PC-3 (cell line): Measurements from ENCODE around the gene OPHN1. TPM values are rescaled to one million over a fixed set of nuclear protein-coding genes. Genes with fewer than 3 reads are reported as not detected.

ENCODE experiments used
- ATAC-seq: fragments of 200-7000 bp; cut with Tn5 transposase; 2 replicates; pipeline ENCODE4 v1.9.1; 2020; ENCODE audit warnings: mild to moderate bottlenecking, moderate library complexity
- BruUV-seq: library from RNA; stranded (reverse); fragments of 400-500 nt; replicated peaks from 2 replicates; lab custom pipeline; 2021; lab: Mats Ljungman, UMichigan
- CTCF ChIA-PET: fragments of 300-600 bp; sonication (Branson Sonifier 250); formaldehyde crosslinking; loops from one replicate; lab custom pipeline; 2022; ENCODE audit warnings: antibody characterized with exemption; lab: Charles Lee
- POLR2A ChIA-PET: fragments of 300-600 bp; sonication (Branson Sonifier 250); formaldehyde crosslinking; loops from one replicate; lab custom pipeline; 2022; ENCODE audit warnings: antibody characterized with exemption; ENCODE audit not compliant: unreplicated experiment; lab: Charles Lee
- DNase-seq: peaks from one replicate; pipeline ENCODE4 v3.0.0-alpha.2; 2015
- H2AFZ ChIP-seq: fragments of 300-600 bp; sonication (generic); 2 replicates; pipeline ENCODE4 v1.6.0; 2016; ENCODE audit warnings: antibody characterized with exemption, low read length
- H3F3A ChIP-seq: fragments of 300-600 bp; sonication (generic); one replicate; pipeline ENCODE4 v1.6.0; 2017; ENCODE audit warnings: antibody characterized with exemption, low read length, control low read depth, mild to moderate bottlenecking; ENCODE audit not compliant: unreplicated experiment
- H3K27ac ChIP-seq: fragments of 300-600 bp; sonication (generic); 2 replicates; pipeline ENCODE4 v1.5.1; 2016; ENCODE audit warnings: mild to moderate bottlenecking, low read length
- H3K27me3 ChIP-seq: fragments of 300-600 bp; sonication (generic); 2 replicates; pipeline ENCODE4 v1.6.1; 2016; ENCODE audit warnings: low read length, mixed read lengths
- H3K36me3 ChIP-seq: fragments of 300-600 bp; sonication (generic); 2 replicates; pipeline ENCODE4 v1.6.1; 2016; ENCODE audit warnings: low read depth, mixed run types, low read length, mixed read lengths
- H3K4me1 ChIP-seq: fragments of 300-600 bp; sonication (generic); 2 replicates; pipeline ENCODE4 v1.5.1; 2016; ENCODE audit warnings: low read length; ENCODE audit not compliant: insufficient read depth
- H3K4me2 ChIP-seq: fragments of 300-600 bp; sonication (generic); 2 replicates; pipeline ENCODE4 v1.6.0; 2016; ENCODE audit warnings: low read length
- H3K4me3 ChIP-seq: fragments of 300-600 bp; sonication (generic); 2 replicates; pipeline ENCODE4 v1.5.1; 2016; ENCODE audit warnings: mild to moderate bottlenecking, low read length, mixed read lengths
- H3K79me2 ChIP-seq: fragments of 300-600 bp; sonication (generic); 2 replicates; pipeline ENCODE4 v1.6.1; 2017; ENCODE audit warnings: low read length, mixed read lengths
- H3K9ac ChIP-seq: fragments of 300-600 bp; sonication (generic); 2 replicates; pipeline ENCODE4 v1.6.0; 2016; ENCODE audit warnings: mild to moderate bottlenecking, low read length
- H3K9me2 ChIP-seq: fragments of 300-600 bp; sonication (generic); replicated peaks from 2 replicates; pipeline ENCODE4 v1.6.1; 2016; ENCODE audit warnings: mixed run types, low read length, mixed read lengths
- H3K9me3 ChIP-seq: fragments of 300-600 bp; sonication (generic); 2 replicates; pipeline ENCODE4 v1.6.1; 2016; ENCODE audit warnings: low read length, mixed read lengths
- H4K20me1 ChIP-seq: fragments of 300-600 bp; sonication (generic); 2 replicates; pipeline ENCODE4 v1.6.1; 2016; ENCODE audit warnings: low read length, mixed read lengths
- CTCF ChIP-seq: fragments of 300-600 bp; sonication (generic); conservative IDR thresholded peaks from 2 replicates; pipeline ENCODE4 v1.5.1; 2017; ENCODE audit warnings: antibody characterized with exemption, low read depth, mild to moderate bottlenecking, low read length
- EZH2 ChIP-seq: fragments of 300-600 bp; sonication (generic); IDR thresholded peaks from one replicate; pipeline ENCODE4 v1.6.1; 2017; ENCODE audit warnings: antibody characterized with exemption, mild to moderate bottlenecking, low read length; ENCODE audit not compliant: unreplicated experiment
- EZH2phosphoT487 ChIP-seq: fragments of 300-600 bp; sonication (generic); IDR thresholded peaks from 2 replicates; pipeline ENCODE4 v1.6.1; 2018; ENCODE audit warnings: mild to moderate bottlenecking, antibody characterized with exemption, low read length, borderline replicate concordance
- intact Hi-C: fragments of 100-400 bp; cut with micrococcal nuclease; formaldehyde crosslinking; loops from 2 replicates; pipeline ENCODE4 v1.9.0; 2023
- total RNA-seq: library from RNA; depleted of rRNA; stranded (reverse); fragments of >200 nt; gene quantifications from 2 replicates; pipeline ENCODE4 v1.2.3, GENCODE V29; 2014

Gene OPHN1
- total RNA-seq, 1 experiment from 2014 or later = 6.0 TPM

GRCh38 chrX:68415316-68415715 lies 18.0 kb downstream of the OPHN1 start:
- Histone ChIP-seq H3K4me1 (peaks cover 42% of the 10 kb centered on the region), H2AFZ (no peak overlapping the region), H3K4me2 (0 out of 2 replicates have a peak overlapping the region, but pooled peaks have one; percentile 10), H3F3A (no peaks in the 10 kb centered on the region), H3K9me3 (no peaks in the 10 kb centered on the region), H3K9me2 (no peaks in the 10 kb centered on the region), H4K20me1 (no peaks in the 10 kb centered on the region), H3K9ac (no peak overlapping the region), H3K4me3 (no peak overlapping the region), H3K27ac (no peak overlapping the region), H3K79me2 (no peaks in the 10 kb centered on the region), H3K27me3 (no peaks in the 10 kb centered on the region), H3K36me3 (no peaks in the 10 kb centered on the region)
- ATAC-seq (no peak; the same call in 1 of the 2 replicates), DNase-seq (peak; percentile 51)
- CTCF ChIA-PET = no interaction called here
- TF ChIP-seq EZH2 (no peak), EZH2phosphoT487 (no peak), CTCF (no peak)
- no TSS peak for BruUV-seq
- POLR2A ChIA-PET = no interaction called here
- intact Hi-C loops = no loop called here

GRCh38 chrX:68413254-68413653 lies 20.0 kb downstream of the OPHN1 start:
- Histone ChIP-seq H3K9me2 (no peaks in the 10 kb centered on the region), H2AFZ (no peak overlapping the region), H3K4me2 (no peak overlapping the region), H3K9me3 (no peaks in the 10 kb centered on the region), H3F3A (no peaks in the 10 kb centered on the region), H3K79me2 (no peaks in the 10 kb centered on the region), H3K27ac (no peak overlapping the region), H3K4me1 (peaks cover 41% of the 10 kb centered on the region), H3K9ac (no peak overlapping the region), H4K20me1 (no peaks in the 10 kb centered on the region), H3K36me3 (no peaks in the 10 kb centered on the region), H3K27me3 (no peaks in the 10 kb centered on the region), H3K4me3 (no peak overlapping the region)
- ChIA-PET CTCF (no interaction called here), POLR2A (no interaction called here)
- ATAC-seq (no peak), DNase-seq (no peak)
- TF ChIP-seq EZH2phosphoT487 (no peak), CTCF (no peak), EZH2 (no peak)
- BruUV-seq = no TSS peak
- intact Hi-C loops = no loop called here

GRCh38 chrX:68411729-68412128 lies 21.6 kb downstream of the OPHN1 start:
- BruUV-seq = no TSS peak

More at GRCh38 chrX:68411729-68412128, 21.6 kb downstream of the OPHN1 start:
- Histone ChIP-seq H3K4me2 (peak overlapping the region; percentile 43; the same call in 1 of the 2 replicates), H3K9me2 (no peaks in the 10 kb centered on the region), H3K9ac (no peak overlapping the region), H3K27me3 (no peaks in the 10 kb centered on the region), H3K4me1 (peaks cover 28% of the 10 kb centered on the region), H2AFZ (no peak overlapping the region), H3K36me3 (no peaks in the 10 kb centered on the region), H3K27ac (no peak overlapping the region), H3K79me2 (no peaks in the 10 kb centered on the region), H3F3A (no peaks in the 10 kb centered on the region), H4K20me1 (no peaks in the 10 kb centered on the region), H3K4me3 (no peak overlapping the region), H3K9me3 (no peaks in the 10 kb centered on the region)
- POLR2A ChIA-PET = no interaction called here
- ATAC-seq (no peak), DNase-seq (peak; percentile 67)
- CTCF ChIA-PET = no interaction called here
- no peak for TF ChIP-seq EZH2
- no peak for TF ChIP-seq EZH2phosphoT487
- TF ChIP-seq CTCF = no peak
- intact Hi-C loops = no loop called here
